Activated T-helper 17 cell treated with anti-CD3 and anti-CD28 coated beads, Interleukin-2, amount 50 U/mL, for 72 hours (primary cell): ENCODE data around the gene CMSS1. TPM values are rescaled to one million over a fixed set of nuclear protein-coding genes. Genes with fewer than 3 reads are reported as not detected.

Experiments used
- total RNA-seq, 2 donors: library from RNA; stranded (reverse); gene quantifications; one replicate each; pipeline ENCODE4 v1.2.3, GENCODE V29; 2022

CMSS1 gene
- total RNA-seq, 2 donors from 2014 or later: 29.8 to 67.4 TPM

Other genes starting within 250 kb of the CMSS1 start
- under 1 TPM in 1 of 2 donors, not detected in 1; 0.09 TPM for gene COL8A1, start 179.3 kb upstream of the CMSS1 start, total RNA-seq